NK-92 (cell line): ENCODE measurements around the gene DDX39A.
A peak's percentile ranks its signal among the peaks of the same experiment; 100 is the strongest.
"Not testable (repeated sequence)": the region's sequence is repeated elsewhere in the genome, so short reads cannot be mapped to it uniquely, and the experiment has no call there.

Experiments
- DNase-seq: peaks from one replicate; lab custom pipeline; 2025; ENCODE audit not compliant: unreplicated experiment; lab: John Stamatoyannopoulos, UW

The DDX39A gene

GRCh38 chr19:14419106-14419813, at the start of gene DDX39A:
Gene DDX39A, minus strand, starts transcription at chr19:14419341. Its CDS starts 6,121 bp downstream, at chr19:14413220.
- peak; percentile 92 for DNase-seq

DNA sequence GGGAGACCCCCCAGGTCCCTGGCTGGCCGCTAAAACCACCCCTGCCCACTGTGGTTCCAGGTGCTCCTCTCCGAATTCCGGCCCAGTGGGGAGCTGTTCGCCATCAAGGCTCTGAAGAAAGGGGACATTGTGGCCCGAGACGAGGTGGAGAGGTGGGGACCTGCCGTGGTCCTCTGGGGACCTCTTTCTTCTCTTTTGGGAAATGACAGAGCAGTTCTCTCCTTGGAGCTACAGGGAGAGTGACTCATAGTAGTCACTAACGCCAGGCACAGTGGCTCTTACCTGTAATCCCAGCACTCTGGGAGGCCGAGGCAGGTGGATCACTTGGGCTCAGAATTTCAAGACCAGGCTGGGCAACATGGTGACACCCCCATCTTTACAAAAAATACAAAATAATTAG, 48.7 kb upstream of the DDX39A start:
- no peak for DNase-seq

GRCh38 chr19:14467391-14467790, 48.2 kb upstream of the DDX39A start:
- no peak for DNase-seq

DNA sequence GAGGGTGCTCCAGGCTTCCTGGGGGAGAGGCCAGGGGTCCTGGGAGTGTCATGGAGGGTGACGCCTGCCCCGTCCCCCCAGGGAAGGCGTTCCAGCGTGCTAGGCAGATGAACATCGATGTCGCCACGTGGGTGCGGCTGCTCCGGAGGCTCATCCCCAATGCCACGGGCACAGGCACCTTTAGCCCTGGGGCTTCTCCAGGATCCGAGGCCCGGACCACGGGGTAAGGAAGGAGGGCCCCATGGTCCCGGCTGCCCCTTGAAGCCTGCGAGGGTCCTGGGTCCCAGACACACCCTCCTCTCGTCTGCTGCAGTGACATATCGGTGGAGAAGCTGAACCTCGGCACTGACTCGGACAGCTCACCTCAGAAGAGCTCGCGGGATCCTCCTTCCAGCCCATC, 44.6 kb upstream of the DDX39A start:
- no peak for DNase-seq

- not testable (repeated sequence) for DNase-seq
Measured at GRCh38 chr19:14462401-14462800, 43.3 kb upstream of the DDX39A start.

DNA sequence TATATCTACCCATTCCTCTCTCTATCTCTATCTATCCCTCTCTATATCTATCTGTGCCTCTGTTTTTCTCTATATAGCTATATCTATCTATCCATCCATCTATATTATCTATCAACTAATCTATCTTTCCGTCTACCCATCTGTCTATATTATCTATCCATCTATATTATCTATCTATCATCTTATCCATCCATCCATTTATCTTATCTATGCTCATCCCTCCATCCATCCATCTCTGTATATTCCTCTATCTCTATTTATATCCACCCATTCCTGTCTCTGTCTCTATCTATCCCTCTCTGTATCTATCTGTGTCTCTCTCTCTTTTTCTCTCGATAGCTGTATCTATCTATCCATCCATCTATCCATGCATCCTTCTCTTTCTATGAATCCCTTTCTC, 41.8 kb upstream of the DDX39A start:
- DNase-seq, result no peak

DNA sequence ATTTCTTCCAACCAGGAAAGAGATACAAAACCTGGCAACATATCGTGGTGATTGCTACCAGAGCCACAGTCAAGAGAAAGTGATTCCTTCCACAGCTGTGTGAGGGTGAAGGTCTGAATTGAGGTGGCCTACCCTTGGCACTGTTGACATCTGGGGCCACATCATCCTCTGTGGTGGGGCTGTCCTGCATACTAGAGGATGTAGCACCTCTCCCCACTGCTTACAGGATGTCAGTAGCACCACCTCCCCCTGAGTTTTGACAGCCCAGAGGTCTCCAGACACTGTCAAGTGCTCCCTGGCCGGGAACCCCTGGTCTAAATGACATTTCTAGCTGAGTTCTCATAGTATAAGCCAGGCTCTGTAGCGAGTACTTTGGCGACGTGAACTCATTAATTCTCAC, 40.6 kb upstream of the DDX39A start:
- DNase-seq, result no peak

DNA sequence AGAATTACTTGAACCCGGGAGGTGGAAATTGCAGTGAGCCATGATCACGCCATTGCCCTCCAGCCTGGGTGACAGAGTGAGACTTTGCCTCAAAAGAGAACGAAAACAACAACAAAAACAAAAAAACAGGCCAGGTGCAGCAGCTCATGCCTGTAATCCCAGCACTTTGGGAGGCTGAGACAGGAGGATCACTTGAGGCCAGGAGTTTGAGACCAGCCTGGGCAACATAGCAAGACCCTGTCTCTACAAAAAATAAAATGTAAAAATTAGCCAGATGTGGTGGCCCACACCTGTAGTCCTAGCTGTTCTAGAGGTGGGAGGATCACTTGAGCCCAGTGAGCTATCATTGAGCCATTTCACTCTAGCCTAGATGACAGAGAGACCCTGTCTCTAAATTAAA, 33.2 kb upstream of the DDX39A start:
- DNase-seq, result not testable (repeated sequence)

DNA sequence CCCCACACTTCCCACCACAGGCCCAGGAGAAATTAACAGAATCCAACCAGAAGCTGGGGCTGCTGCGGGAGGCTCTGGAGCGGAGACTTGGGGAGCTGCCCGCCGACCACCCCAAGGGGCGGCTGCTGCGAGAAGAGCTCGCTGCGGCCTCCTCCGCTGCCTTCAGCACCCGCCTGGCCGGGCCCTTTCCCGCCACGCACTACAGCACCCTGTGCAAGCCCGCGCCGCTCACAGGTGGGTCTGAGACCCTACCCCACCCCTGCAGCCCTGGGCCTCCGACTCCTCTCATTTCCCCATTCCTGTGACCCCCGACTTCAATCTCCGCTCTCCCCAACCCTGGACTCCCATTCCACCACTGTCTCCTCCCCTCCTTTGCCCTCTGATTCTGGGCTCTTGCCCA, 31.7 kb upstream of the DDX39A start:
- no peak for DNase-seq

GRCh38 chr19:14450168-14450874, 31.2 kb upstream of the DDX39A start:
- DNase-seq, result no peak

- no peak for DNase-seq
Measured at GRCh38 chr19:14449321-14449720, 30.2 kb upstream of the DDX39A start.

GRCh38 chr19:14446336-14447036, 27.3 kb upstream of the DDX39A start:
- DNase-seq, result no peak

GRCh38 chr19:14443632-14444216, 24.6 kb upstream of the DDX39A start:
- DNase-seq, result no peak

DNA sequence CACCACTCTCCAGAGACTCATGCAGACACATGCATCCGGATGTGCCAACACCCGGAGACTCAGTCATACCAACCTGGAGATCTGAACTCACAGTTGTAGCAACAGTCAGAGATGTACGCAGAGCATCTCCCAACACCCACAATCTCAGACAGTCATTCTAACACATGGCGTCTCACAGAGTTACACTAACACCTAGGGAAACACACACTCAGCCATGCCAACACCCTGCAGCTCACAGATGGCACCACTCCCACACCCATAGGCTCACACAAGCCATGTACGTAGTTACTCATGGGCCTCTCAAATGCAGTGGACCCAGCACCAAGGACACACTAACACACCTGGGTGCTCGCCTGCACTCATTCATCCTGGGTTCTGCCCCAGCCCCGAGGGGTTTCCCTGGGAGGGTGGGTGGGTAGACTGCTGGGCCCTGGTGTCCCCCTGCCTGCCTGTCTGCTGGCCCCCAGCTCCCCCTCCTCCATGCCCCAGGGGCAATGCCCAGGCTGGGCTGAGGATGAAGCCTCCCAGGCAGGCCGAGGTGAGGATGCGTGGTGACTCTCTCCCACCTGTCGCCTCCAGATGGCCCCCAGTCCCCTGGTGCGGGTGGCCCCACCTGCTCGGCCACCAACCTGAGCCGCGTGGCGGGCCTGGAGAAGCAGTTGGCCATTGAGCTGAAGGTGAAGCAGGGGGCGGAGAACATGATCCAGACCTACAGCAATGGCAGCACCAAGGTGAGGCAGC, 23.9 kb upstream of the DDX39A start:
- DNase-seq, result no peak

- no peak for DNase-seq
Measured at GRCh38 chr19:14441041-14441938, 22.1 kb upstream of the DDX39A start.

DNA sequence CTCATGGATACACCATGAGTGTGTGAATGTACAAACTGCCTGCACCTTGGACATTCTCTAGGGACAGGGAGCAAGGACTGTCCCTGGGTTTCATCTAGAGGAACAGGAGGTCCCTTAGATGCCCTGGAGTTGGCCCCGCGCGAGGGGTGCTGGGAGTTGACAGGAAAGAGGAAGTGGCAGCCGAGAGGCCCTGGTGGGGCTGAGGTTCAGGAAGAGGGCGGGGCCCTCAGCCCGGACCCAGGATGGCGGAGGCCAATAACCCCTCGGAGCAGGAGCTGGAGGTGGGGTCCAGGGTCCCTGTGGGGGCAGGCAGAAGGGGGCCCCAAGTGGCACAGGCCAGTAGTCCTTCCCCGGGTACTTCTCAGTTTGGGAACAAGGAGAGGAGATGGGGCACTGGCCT, 20.9 kb upstream of the DDX39A start:
- no peak for DNase-seq

DNA sequence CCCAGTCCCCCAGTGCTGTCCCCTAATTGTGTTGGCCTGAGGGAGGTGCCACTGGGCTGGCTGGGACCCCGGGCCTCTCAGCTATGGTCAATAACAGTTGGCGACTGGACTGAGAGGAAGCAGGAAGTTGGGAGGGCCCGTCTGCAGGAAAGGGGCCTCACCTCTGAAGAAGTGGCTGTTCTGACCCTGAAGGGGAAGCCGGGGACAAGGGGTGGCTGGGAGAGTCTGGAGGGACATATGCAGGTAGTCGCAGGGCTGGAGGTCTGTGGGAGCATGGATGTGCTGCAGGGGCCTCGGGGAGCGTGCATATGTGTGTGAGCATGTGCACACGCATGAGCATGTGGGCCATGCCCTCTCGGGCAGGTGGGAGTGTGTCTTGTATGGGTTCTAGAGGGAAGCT, 19.9 kb upstream of the DDX39A start:
- no peak for DNase-seq

GRCh38 chr19:14437578-14438140, 18.5 kb upstream of the DDX39A start:
- no peak for DNase-seq

- DNase-seq, result no peak
Measured at GRCh38 chr19:14435320-14436050, 16.3 kb upstream of the DDX39A start.
